Stimulated activated CD4-positive, alpha-beta T cell treated with anti-CD3 and anti-CD28 coated beads, Interleukin-1b, Interleukin-23, amount 100 ng/mL, for 1 hour (primary cell): ENCODE data around the gene TNKS1BP1.
"Not testable (repeated sequence)": the region's sequence is repeated elsewhere in the genome, so short reads cannot be mapped to it uniquely, and the experiment has no call there.

Source experiments
- DNase-seq, 2 donors: peaks; one replicate each; pipeline ENCODE4 v3.0.0-alpha.2; 2020; ENCODE audit warnings: low read depth in 2 of 2

Gene TNKS1BP1

GRCh38 chr11:57353446-57353845 is 28.7 kb upstream of the TNKS1BP1 start:
- DNase-seq = no peak

- DNase-seq = no peak
Measured at GRCh38 chr11:57353036-57353435, 28.3 kb upstream of the TNKS1BP1 start.

- peak; percentile 15 to 46 for DNase-seq
Measured at GRCh38 chr11:57349491-57350274, 24.9 kb upstream of the TNKS1BP1 start.

GRCh38 chr11:57348636-57349313 is 24.0 kb upstream of the TNKS1BP1 start:
- DNase-seq = no peak

- DNase-seq = no peak
Measured at GRCh38 chr11:57348052-57348451, 23.3 kb upstream of the TNKS1BP1 start.

- DNase-seq = no peak
Measured at GRCh38 chr11:57347336-57347735, 22.6 kb upstream of the TNKS1BP1 start.

- DNase-seq = peak in 1 of 2 donors; percentile 38
Measured at GRCh38 chr11:57345555-57346211, 20.9 kb upstream of the TNKS1BP1 start.

- no peak for DNase-seq
Measured at GRCh38 chr11:57344826-57345225, 20.1 kb upstream of the TNKS1BP1 start.

- DNase-seq = no peak
Measured at GRCh38 chr11:57343825-57344224, 19.1 kb upstream of the TNKS1BP1 start.

GRCh38 chr11:57342702-57343101 is 17.9 kb upstream of the TNKS1BP1 start:
- DNase-seq = no peak

- no peak for DNase-seq
Measured at GRCh38 chr11:57341250-57341808, 16.6 kb upstream of the TNKS1BP1 start.

- no peak for DNase-seq
Measured at GRCh38 chr11:57340039-57340615, 15.4 kb upstream of the TNKS1BP1 start.

- no peak for DNase-seq
Measured at GRCh38 chr11:57339328-57339727, 14.6 kb upstream of the TNKS1BP1 start.

- no peak for DNase-seq
Measured at GRCh38 chr11:57338142-57338541, 13.4 kb upstream of the TNKS1BP1 start, which contains the start of gene P2RX3. Gene P2RX3, plus strand, starts transcription at chr11:57338352. Its CDS starts 199 bp downstream, at chr11:57338551.

- DNase-seq = not testable (repeated sequence)
Measured at GRCh38 chr11:57336856-57337255, 12.1 kb upstream of the TNKS1BP1 start.

- DNase-seq = no peak
Measured at GRCh38 chr11:57336111-57336666, 11.4 kb upstream of the TNKS1BP1 start.

- DNase-seq = peak; percentile 65 to 74
Measured at GRCh38 chr11:57335343-57336110, 10.8 kb upstream of the TNKS1BP1 start, which contains the start of gene SSRP1. Gene SSRP1, minus strand, starts transcription at chr11:57335892. Its CDS starts 771 bp downstream, at chr11:57335121.

GRCh38 chr11:57335023-57335342 is 10.2 kb upstream of the TNKS1BP1 start:
- no peak for DNase-seq

- no peak for DNase-seq
Measured at GRCh38 chr11:57332694-57333440, 8.1 kb upstream of the TNKS1BP1 start.

GRCh38 chr11:57331720-57332119 is 7.0 kb upstream of the TNKS1BP1 start:
- DNase-seq = no peak
